ENCODE data around the gene STK32B.

DNA sequence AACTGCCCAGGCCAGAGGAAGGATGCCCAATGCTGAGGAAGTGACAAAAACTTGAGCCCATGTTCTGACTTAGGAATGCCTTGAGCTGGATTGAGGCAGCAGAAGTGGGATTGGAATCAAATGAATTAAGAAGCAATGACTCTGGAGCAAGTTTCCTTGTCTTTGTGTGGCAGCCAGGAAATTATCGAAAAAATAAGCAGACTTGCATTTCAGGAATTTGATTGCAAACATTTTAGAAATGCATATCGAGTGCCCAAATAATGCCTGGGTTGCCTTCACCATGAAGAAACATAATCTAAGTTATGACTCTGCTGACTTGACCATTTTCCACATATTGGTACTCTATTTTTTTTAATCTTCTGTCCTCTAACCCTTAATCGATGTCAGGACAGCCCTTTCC is 41.5 kb upstream of the STK32B start:
- TF ChIP-seq, protein P1, sequence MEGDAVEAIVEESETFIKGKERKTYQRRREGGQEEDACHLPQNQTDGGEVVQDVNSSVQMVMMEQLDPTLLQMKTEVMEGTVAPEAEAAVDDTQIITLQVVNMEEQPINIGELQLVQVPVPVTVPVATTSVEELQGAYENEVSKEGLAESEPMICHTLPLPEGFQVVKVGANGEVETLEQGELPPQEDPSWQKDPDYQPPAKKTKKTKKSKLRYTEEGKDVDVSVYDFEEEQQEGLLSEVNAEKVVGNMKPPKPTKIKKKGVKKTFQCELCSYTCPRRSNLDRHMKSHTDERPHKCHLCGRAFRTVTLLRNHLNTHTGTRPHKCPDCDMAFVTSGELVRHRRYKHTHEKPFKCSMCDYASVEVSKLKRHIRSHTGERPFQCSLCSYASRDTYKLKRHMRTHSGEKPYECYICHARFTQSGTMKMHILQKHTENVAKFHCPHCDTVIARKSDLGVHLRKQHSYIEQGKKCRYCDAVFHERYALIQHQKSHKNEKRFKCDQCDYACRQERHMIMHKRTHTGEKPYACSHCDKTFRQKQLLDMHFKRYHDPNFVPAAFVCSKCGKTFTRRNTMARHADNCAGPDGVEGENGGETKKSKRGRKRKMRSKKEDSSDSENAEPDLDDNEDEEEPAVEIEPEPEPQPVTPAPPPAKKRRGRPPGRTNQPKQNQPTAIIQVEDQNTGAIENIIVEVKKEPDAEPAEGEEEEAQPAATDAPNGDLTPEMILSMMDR (conservative IDR thresholded peaks at IDR 0.05; ENCODE audit: low read depth in 2 of 2), result no peak
- TF ChIP-seq, protein P2, sequence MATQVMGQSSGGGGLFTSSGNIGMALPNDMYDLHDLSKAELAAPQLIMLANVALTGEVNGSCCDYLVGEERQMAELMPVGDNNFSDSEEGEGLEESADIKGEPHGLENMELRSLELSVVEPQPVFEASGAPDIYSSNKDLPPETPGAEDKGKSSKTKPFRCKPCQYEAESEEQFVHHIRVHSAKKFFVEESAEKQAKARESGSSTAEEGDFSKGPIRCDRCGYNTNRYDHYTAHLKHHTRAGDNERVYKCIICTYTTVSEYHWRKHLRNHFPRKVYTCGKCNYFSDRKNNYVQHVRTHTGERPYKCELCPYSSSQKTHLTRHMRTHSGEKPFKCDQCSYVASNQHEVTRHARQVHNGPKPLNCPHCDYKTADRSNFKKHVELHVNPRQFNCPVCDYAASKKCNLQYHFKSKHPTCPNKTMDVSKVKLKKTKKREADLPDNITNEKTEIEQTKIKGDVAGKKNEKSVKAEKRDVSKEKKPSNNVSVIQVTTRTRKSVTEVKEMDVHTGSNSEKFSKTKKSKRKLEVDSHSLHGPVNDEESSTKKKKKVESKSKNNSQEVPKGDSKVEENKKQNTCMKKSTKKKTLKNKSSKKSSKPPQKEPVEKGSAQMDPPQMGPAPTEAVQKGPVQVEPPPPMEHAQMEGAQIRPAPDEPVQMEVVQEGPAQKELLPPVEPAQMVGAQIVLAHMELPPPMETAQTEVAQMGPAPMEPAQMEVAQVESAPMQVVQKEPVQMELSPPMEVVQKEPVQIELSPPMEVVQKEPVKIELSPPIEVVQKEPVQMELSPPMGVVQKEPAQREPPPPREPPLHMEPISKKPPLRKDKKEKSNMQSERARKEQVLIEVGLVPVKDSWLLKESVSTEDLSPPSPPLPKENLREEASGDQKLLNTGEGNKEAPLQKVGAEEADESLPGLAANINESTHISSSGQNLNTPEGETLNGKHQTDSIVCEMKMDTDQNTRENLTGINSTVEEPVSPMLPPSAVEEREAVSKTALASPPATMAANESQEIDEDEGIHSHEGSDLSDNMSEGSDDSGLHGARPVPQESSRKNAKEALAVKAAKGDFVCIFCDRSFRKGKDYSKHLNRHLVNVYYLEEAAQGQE (IDR thresholded peaks at IDR 0.05; ENCODE audit: unreplicated experiment), result no peak
- no peak for TF ChIP-seq EZH2phosphoT487 (IDR thresholded peaks at IDR 0.05; ENCODE audit: unreplicated experiment)
- TF ChIP-seq CREB1 (CRISPR knock-in tag; IDR thresholded peaks at IDR 0.05; ENCODE audit: low read depth), result no peak
- no peak for TF ChIP-seq POLR2AphosphoS5 (IDR thresholded peaks at IDR 0.05; ENCODE audit: low read depth)
- TF ChIP-seq EZH2 (IDR thresholded peaks at IDR 0.05; ENCODE audit: low read depth, unreplicated experiment), result no peak
- TF ChIP-seq NANOG (IDR thresholded peaks at IDR 0.05; ENCODE audit: borderline replicate concordance), result no peak
- no peak for TF ChIP-seq JUNB (IDR thresholded peaks at IDR 0.05; ENCODE audit: unreplicated experiment)
